ENCODE results near the gene MROH2A. TPM values are rescaled to one million over a fixed set of nuclear protein-coding genes. Genes with fewer than 3 reads are reported as not detected.

MROH2A gene
- total and polyA plus RNA-seq, 12 donors: not detected

- H3K27ac ChIP-seq: no peak overlapping the region
- no peak for ATAC-seq
- no peak for TF ChIP-seq CTCF (IDR thresholded peaks at IDR 0.05)
- H3K36me3 ChIP-seq: no peaks in the 10 kb centered on the region
- DNase-seq: no peak
- peaks cover 0 to 9% (median 0%) of the 10 kb centered on the region in 11 donors for H3K9me3 ChIP-seq
- H3K4me1 ChIP-seq: no peaks in the 10 kb centered on the region
- H3K4me3 ChIP-seq: no peak overlapping the region
- peaks cover 0 to 19% (median 0%) of the 10 kb centered on the region in 7 donors for H3K27me3 ChIP-seq
- 89 to 97% methylated on average over 6 of the region's 6 CpGs for WGBS, 2 donors
- intact Hi-C loops (cut with DNase I): no loop called here
Observed at GRCh38 chr2:233775414-233775813, 2.7 kb upstream of the MROH2A start.

GRCh38 chr2:233779722-233780121 is 1.6 kb downstream of the MROH2A start:
- Histone ChIP-seq H3K36me3 (no peaks in the 10 kb centered on the region), H3K9me3 (peaks cover 0 to 9% (median 0%) of the 10 kb centered on the region in 11 donors), H3K4me1 (no peaks in the 10 kb centered on the region), H3K27ac (no peak overlapping the region), H3K4me3 (no peak overlapping the region), H3K27me3 (peaks cover 0 to 21% (median 0%) of the 10 kb centered on the region in 7 donors)
- intact Hi-C loops (cut with DNase I): no loop called here
- DNase-seq (no peak), ATAC-seq (no peak)
- WGBS, 2 donors: 86 to 89% methylated on average over 4 of the region's 4 CpGs
- TF ChIP-seq CTCF (IDR thresholded peaks at IDR 0.05): no peak

- Histone ChIP-seq H3K36me3 (no peaks in the 10 kb centered on the region), H3K4me1 (no peaks in the 10 kb centered on the region), H3K27me3 (peaks cover 0 to 21% (median 0%) of the 10 kb centered on the region in 7 donors), H3K4me3 (no peak overlapping the region), H3K27ac (no peak overlapping the region), H3K9me3 (peaks cover 0 to 9% (median 0%) of the 10 kb centered on the region in 11 donors)
- no peak for TF ChIP-seq CTCF (IDR thresholded peaks at IDR 0.05)
- DNase-seq (no peak), ATAC-seq (no peak)
- intact Hi-C loops (cut with DNase I): no loop called here
- 87 to 90% methylated on average over 4 of the region's 4 CpGs for WGBS, 2 donors
Observed at GRCh38 chr2:233780771-233781170, 2.6 kb downstream of the MROH2A start.

- Histone ChIP-seq H3K4me1 (no peaks in the 10 kb centered on the region), H3K27ac (no peak overlapping the region), H3K9me3 (peaks cover 0 to 3% (median 0%) of the 10 kb centered on the region in 11 donors), H3K27me3 (peaks cover 0 to 13% (median 0%) of the 10 kb centered on the region in 7 donors), H3K4me3 (no peak overlapping the region), H3K36me3 (no peaks in the 10 kb centered on the region)
- ATAC-seq (no peak), DNase-seq (no peak)
- no peak for TF ChIP-seq CTCF (IDR thresholded peaks at IDR 0.05)
- intact Hi-C loops (cut with DNase I): no loop called here
- WGBS, 2 donors: 92% methylated on average over 7 of the region's 7 CpGs
Observed at GRCh38 chr2:233789554-233789953, 11.4 kb downstream of the MROH2A start.
